BLaER1 (cell line): Measurements from ENCODE around the gene CENPM.

Experiments used
- H3K27ac ChIP-seq: shearing (Covaris generic); formaldehyde crosslinking; 2 replicates; pipeline ENCODE4 v1.8.1; 2022
- H3K27me3 ChIP-seq: shearing (Covaris generic); formaldehyde crosslinking; 2 replicates; pipeline ENCODE4 v1.8.1; 2022
- H3K36me3 ChIP-seq: shearing (Covaris generic); formaldehyde crosslinking; 2 replicates; pipeline ENCODE4 v1.8.1; 2022
- H3K4me1 ChIP-seq: shearing (Covaris generic); formaldehyde crosslinking; 2 replicates; pipeline ENCODE4 v1.8.1; 2022
- H3K4me2 ChIP-seq: shearing (Covaris generic); formaldehyde crosslinking; 2 replicates; pipeline ENCODE4 v1.8.1; 2022
- H3K4me3 ChIP-seq: shearing (Covaris generic); formaldehyde crosslinking; 2 replicates; pipeline ENCODE4 v1.8.1; 2022
- H3K9ac ChIP-seq: shearing (Covaris generic); formaldehyde crosslinking; 2 replicates; pipeline ENCODE4 v1.8.1; 2022
- H3K9me3 ChIP-seq: shearing (Covaris generic); formaldehyde crosslinking; 2 replicates; pipeline ENCODE4 v1.8.1; 2022
- H4K20me1 ChIP-seq: shearing (Covaris generic); formaldehyde crosslinking; 2 replicates; pipeline ENCODE4 v1.8.1; 2022
- Cebpa-rat ChIP-seq: shearing (Covaris generic); IDR thresholded peaks from 2 replicates; pipeline ENCODE4 v1.8.1; 2022

The CENPM gene

GRCh38 chr22:41978732-41979131 is 31.8 kb upstream of the CENPM start:
- Histone ChIP-seq H4K20me1 (no peaks in the 10 kb centered on the region), H3K4me2 (0 out of 2 replicates have a peak overlapping the region, but pooled peaks have one; percentile 99), H3K4me3 (no peak overlapping the region), H3K9ac (no peak overlapping the region), H3K4me1 (peaks cover 19% of the 10 kb centered on the region), H3K27me3 (peaks cover 30% of the 10 kb centered on the region), H3K27ac (no peak overlapping the region), H3K36me3 (0 out of 2 replicates have a peak, but pooled peaks cover 10% of the 10 kb centered on the region), H3K9me3 (no peaks in the 10 kb centered on the region)
- no peak for TF ChIP-seq Cebpa-rat

GRCh38 chr22:41976961-41977566 is 30.1 kb upstream of the CENPM start:
- Histone ChIP-seq H3K27ac (peak overlapping the region; percentile 18; the same call in 1 of the 2 replicates), H4K20me1 (no peaks in the 10 kb centered on the region), H3K9me3 (no peaks in the 10 kb centered on the region), H3K4me3 (peak overlapping the region; percentile 76), H3K9ac (peak overlapping the region; percentile 74), H3K36me3 (0 out of 2 replicates have a peak, but pooled peaks cover 10% of the 10 kb centered on the region), H3K4me1 (peaks cover 27% of the 10 kb centered on the region), H3K4me2 (peak overlapping the region; percentile 99), H3K27me3 (peaks cover 30% of the 10 kb centered on the region)
- TF ChIP-seq Cebpa-rat: no peak

- Histone ChIP-seq H3K4me2 (peak overlapping the region; percentile 99), H4K20me1 (no peaks in the 10 kb centered on the region), H3K9ac (peak overlapping the region; percentile 74), H3K27ac (0 out of 2 replicates have a peak overlapping the region, but pooled peaks have one; percentile 45), H3K4me1 (peaks cover 27% of the 10 kb centered on the region), H3K27me3 (peaks cover 30% of the 10 kb centered on the region), H3K9me3 (no peaks in the 10 kb centered on the region), H3K36me3 (0 out of 2 replicates have a peak, but pooled peaks cover 4% of the 10 kb centered on the region), H3K4me3 (peak overlapping the region; percentile 76)
- no peak for TF ChIP-seq Cebpa-rat
These were observed 29.3 kb upstream of the CENPM start for GRCh38 chr22:41976070-41976901.

GRCh38 chr22:41975299-41976069 is 28.5 kb upstream of the CENPM start:
- Histone ChIP-seq H3K4me2 (peak overlapping the region; percentile 99), H3K4me1 (peaks cover 27% of the 10 kb centered on the region), H3K27ac (no peak overlapping the region), H3K9me3 (no peaks in the 10 kb centered on the region), H3K27me3 (peaks cover 30% of the 10 kb centered on the region), H4K20me1 (no peaks in the 10 kb centered on the region), H3K4me3 (peak overlapping the region; percentile 76; the same call in 1 of the 2 replicates), H3K36me3 (no peaks in the 10 kb centered on the region), H3K9ac (no peak overlapping the region)
- TF ChIP-seq Cebpa-rat: no peak

- TF ChIP-seq Cebpa-rat: peak; percentile 77
- H3K27me3 ChIP-seq: peaks cover 30% of the 10 kb centered on the region
- no peak overlapping the region for H3K27ac ChIP-seq
- H3K4me1 ChIP-seq: peaks cover 33% of the 10 kb centered on the region
- H3K36me3 ChIP-seq: no peaks in the 10 kb centered on the region
- H3K4me2 ChIP-seq: no peak overlapping the region
- H4K20me1 ChIP-seq: no peaks in the 10 kb centered on the region
- H3K9me3 ChIP-seq: no peaks in the 10 kb centered on the region
- no peak overlapping the region for H3K9ac ChIP-seq
- H3K4me3 ChIP-seq: no peak overlapping the region
These were observed 27.8 kb upstream of the CENPM start for GRCh38 chr22:41974691-41975290.

GRCh38 chr22:41971431-41971830 is 24.5 kb upstream of the CENPM start:
- no peak overlapping the region for H3K27ac ChIP-seq
- no peak overlapping the region for H3K4me2 ChIP-seq
- H4K20me1 ChIP-seq: no peaks in the 10 kb centered on the region
- peaks cover 17% of the 10 kb centered on the region for H3K27me3 ChIP-seq
- H3K36me3 ChIP-seq: no peaks in the 10 kb centered on the region
- H3K9ac ChIP-seq: no peak overlapping the region
- peaks cover 45% of the 10 kb centered on the region for H3K4me1 ChIP-seq
- H3K9me3 ChIP-seq: no peaks in the 10 kb centered on the region
- H3K4me3 ChIP-seq: no peak overlapping the region
- no peak for TF ChIP-seq Cebpa-rat

GRCh38 chr22:41970601-41971000 is 23.6 kb upstream of the CENPM start:
- H3K27ac ChIP-seq: no peak overlapping the region
- H3K9ac ChIP-seq: no peak overlapping the region
- no peak overlapping the region for H3K4me2 ChIP-seq
- no peaks in the 10 kb centered on the region for H3K36me3 ChIP-seq
- H4K20me1 ChIP-seq: no peaks in the 10 kb centered on the region
- no peak overlapping the region for H3K4me3 ChIP-seq
- no peaks in the 10 kb centered on the region for H3K9me3 ChIP-seq
- peaks cover 41% of the 10 kb centered on the region for H3K4me1 ChIP-seq
- TF ChIP-seq Cebpa-rat: no peak
- H3K27me3 ChIP-seq: peaks cover 8% of the 10 kb centered on the region

GRCh38 chr22:41969110-41969646 is 22.2 kb upstream of the CENPM start, which contains the start of gene SEPTIN3:
Gene SEPTIN3 (plus strand): TSS chr22:41969443. CDS start chr22:41971493, 2,050 bp downstream.
- H3K27ac ChIP-seq: no peak within 1 kb of the TSS
- no peaks in the 10 kb centered on the region for H3K9me3 ChIP-seq
- no peaks in the 10 kb centered on the region for H4K20me1 ChIP-seq
- H3K4me1 ChIP-seq: peaks cover 39% of the 10 kb centered on the region
- no peak within 1 kb of the TSS for H3K9ac ChIP-seq
- H3K4me2 ChIP-seq: peak within 1 kb of the TSS; percentile 34; the same call in 1 of the 2 replicates
- TF ChIP-seq Cebpa-rat: no peak
- no peaks in the 10 kb centered on the region for H3K27me3 ChIP-seq
- H3K36me3 ChIP-seq: no peaks in the 10 kb centered on the region
- no peak within 1 kb of the TSS for H3K4me3 ChIP-seq

- Histone ChIP-seq H4K20me1 (no peaks in the 10 kb centered on the region), H3K27me3 (no peaks in the 10 kb centered on the region), H3K4me1 (peaks cover 33% of the 10 kb centered on the region), H3K4me3 (no peak overlapping the region), H3K9me3 (no peaks in the 10 kb centered on the region), H3K27ac (no peak overlapping the region), H3K9ac (no peak overlapping the region), H3K36me3 (no peaks in the 10 kb centered on the region), H3K4me2 (no peak overlapping the region)
- no peak for TF ChIP-seq Cebpa-rat
These were observed 21.6 kb upstream of the CENPM start for GRCh38 chr22:41968601-41969000.
